GM19372 (cell line): ENCODE data around the gene LILRA2.
"Not testable (repeated sequence)": the region's sequence is repeated elsewhere in the genome, so short reads cannot be mapped to it uniquely, and the experiment has no call there.

ENCODE experiments used
- ATAC-seq: cut with Tn5 transposase; IDR thresholded peaks from one replicate; pipeline ENCODE4 v1.9.1; 2021; ENCODE audit warnings: mild to moderate bottlenecking, low read depth, moderate library complexity; ENCODE audit not compliant: unreplicated experiment

LILRA2 gene

GRCh38 chr19:54573330-54573872 is at the start of gene LILRA2:
Gene LILRA2, plus strand, starts transcription at chr19:54573790. Its CDS starts 89 bp downstream, at chr19:54573879.
- ATAC-seq, result no peak

- ATAC-seq, result no peak
Observed at GRCh38 chr19:54525636-54526035, 48.0 kb upstream of the LILRA2 start.

- ATAC-seq, result no peak
Observed at GRCh38 chr19:54526972-54527371, 46.6 kb upstream of the LILRA2 start.

GRCh38 chr19:54530866-54531265 is 42.7 kb upstream of the LILRA2 start:
- ATAC-seq, result no peak

GRCh38 chr19:54532528-54532927 is 41.1 kb upstream of the LILRA2 start:
- no peak for ATAC-seq

- no peak for ATAC-seq
Observed at GRCh38 chr19:54533476-54533875, 40.1 kb upstream of the LILRA2 start.

GRCh38 chr19:54534156-54534555 is 39.4 kb upstream of the LILRA2 start:
- ATAC-seq, result no peak

- no peak for ATAC-seq
Observed at GRCh38 chr19:54535601-54536000, 38.0 kb upstream of the LILRA2 start.

- no peak for ATAC-seq
Observed at GRCh38 chr19:54536956-54537355, 36.6 kb upstream of the LILRA2 start.

- ATAC-seq, result no peak
Observed at GRCh38 chr19:54541712-54542111, 31.9 kb upstream of the LILRA2 start.

GRCh38 chr19:54548806-54549205 is 24.8 kb upstream of the LILRA2 start:
- no peak for ATAC-seq

- ATAC-seq, result no peak
Observed at GRCh38 chr19:54549224-54549623, 24.4 kb upstream of the LILRA2 start.

- ATAC-seq, result no peak
Observed at GRCh38 chr19:54551293-54551692, 22.3 kb upstream of the LILRA2 start.

- no peak for ATAC-seq
Observed at GRCh38 chr19:54551950-54552912, 21.4 kb upstream of the LILRA2 start.

GRCh38 chr19:54552913-54553310 is 20.7 kb upstream of the LILRA2 start:
- no peak for ATAC-seq

- no peak for ATAC-seq
Observed at GRCh38 chr19:54554006-54554405, 19.6 kb upstream of the LILRA2 start.

- ATAC-seq, result no peak
Observed at GRCh38 chr19:54554896-54555295, 18.7 kb upstream of the LILRA2 start.

GRCh38 chr19:54556194-54556593 is 17.4 kb upstream of the LILRA2 start:
- no peak for ATAC-seq

GRCh38 chr19:54558339-54558738 is 15.3 kb upstream of the LILRA2 start:
- ATAC-seq, result no peak

GRCh38 chr19:54560881-54561385 is 12.7 kb upstream of the LILRA2 start:
- no peak for ATAC-seq

GRCh38 chr19:54561840-54562239 is 11.8 kb upstream of the LILRA2 start:
- ATAC-seq, result no peak

- ATAC-seq, result not testable (repeated sequence)
Observed at GRCh38 chr19:54563206-54563605, 10.4 kb upstream of the LILRA2 start.
